NCI-H1694 treated with DMSO at 0.1 percent for 48 hours (cell line): ENCODE measurements around the gene KIF7.
"Not testable (repeated sequence)": the region's sequence is repeated elsewhere in the genome, so short reads cannot be mapped to it uniquely, and the experiment has no call there.

ENCODE experiments used
- DNase-seq: peaks from one replicate; lab custom pipeline; 2025; lab: John Stamatoyannopoulos, UW

The KIF7 gene, protein sequence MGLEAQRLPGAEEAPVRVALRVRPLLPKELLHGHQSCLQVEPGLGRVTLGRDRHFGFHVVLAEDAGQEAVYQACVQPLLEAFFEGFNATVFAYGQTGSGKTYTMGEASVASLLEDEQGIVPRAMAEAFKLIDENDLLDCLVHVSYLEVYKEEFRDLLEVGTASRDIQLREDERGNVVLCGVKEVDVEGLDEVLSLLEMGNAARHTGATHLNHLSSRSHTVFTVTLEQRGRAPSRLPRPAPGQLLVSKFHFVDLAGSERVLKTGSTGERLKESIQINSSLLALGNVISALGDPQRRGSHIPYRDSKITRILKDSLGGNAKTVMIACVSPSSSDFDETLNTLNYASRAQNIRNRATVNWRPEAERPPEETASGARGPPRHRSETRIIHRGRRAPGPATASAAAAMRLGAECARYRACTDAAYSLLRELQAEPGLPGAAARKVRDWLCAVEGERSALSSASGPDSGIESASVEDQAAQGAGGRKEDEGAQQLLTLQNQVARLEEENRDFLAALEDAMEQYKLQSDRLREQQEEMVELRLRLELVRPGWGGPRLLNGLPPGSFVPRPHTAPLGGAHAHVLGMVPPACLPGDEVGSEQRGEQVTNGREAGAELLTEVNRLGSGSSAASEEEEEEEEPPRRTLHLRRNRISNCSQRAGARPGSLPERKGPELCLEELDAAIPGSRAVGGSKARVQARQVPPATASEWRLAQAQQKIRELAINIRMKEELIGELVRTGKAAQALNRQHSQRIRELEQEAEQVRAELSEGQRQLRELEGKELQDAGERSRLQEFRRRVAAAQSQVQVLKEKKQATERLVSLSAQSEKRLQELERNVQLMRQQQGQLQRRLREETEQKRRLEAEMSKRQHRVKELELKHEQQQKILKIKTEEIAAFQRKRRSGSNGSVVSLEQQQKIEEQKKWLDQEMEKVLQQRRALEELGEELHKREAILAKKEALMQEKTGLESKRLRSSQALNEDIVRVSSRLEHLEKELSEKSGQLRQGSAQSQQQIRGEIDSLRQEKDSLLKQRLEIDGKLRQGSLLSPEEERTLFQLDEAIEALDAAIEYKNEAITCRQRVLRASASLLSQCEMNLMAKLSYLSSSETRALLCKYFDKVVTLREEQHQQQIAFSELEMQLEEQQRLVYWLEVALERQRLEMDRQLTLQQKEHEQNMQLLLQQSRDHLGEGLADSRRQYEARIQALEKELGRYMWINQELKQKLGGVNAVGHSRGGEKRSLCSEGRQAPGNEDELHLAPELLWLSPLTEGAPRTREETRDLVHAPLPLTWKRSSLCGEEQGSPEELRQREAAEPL (N-terminal part only)

GRCh38 chr15:89654847-89655805 lies at the start of gene KIF7:
TSS of gene KIF7 (minus strand) at chr15:89655467. CDS start at chr15:89652930, 2,537 bp downstream.
- DNase-seq = peak; percentile 15

- DNase-seq = no peak
Measured at GRCh38 chr15:89704411-89704810, 49.1 kb upstream of the KIF7 start.

DNA sequence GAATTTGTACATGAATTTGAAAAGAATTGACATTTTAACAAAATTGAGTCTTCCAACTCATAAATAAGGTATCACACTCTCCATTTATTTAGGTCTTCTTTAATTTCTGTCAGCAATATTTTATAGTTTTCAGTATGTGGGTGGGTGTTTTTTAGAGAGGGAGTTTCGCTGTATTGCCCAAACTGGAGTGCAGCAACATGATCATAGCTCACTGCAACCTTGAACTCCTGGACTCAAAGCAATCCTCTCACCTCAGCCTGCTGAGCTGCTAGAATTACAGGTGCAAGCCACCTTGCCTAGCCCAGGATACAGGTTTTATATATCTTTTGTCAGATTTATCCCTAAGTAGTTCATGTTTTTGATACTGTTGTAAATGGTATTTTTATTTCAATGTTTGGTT lies 39.9 kb upstream of the KIF7 start:
- DNase-seq = no peak

- DNase-seq = no peak
Measured at GRCh38 chr15:89693696-89694095, 38.4 kb upstream of the KIF7 start.

DNA sequence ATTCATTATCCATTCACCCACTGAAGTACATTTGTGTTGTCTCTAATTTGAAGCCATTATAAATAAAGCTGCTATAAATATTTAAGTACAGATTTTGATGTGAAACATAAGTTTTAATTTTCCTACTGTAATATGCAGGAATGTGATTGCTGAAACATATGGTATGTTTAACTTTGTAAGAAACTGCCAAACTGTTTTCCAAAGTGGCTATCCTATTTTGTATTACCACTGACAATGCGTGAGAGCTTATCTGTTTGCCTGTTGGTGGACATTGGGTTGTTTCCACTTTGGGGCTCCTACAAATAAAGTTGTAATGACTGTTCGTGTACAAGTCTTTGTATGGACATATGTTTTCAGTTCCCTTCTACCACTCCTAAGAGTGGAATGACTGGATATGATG lies 37.8 kb upstream of the KIF7 start:
- DNase-seq = no peak

DNA sequence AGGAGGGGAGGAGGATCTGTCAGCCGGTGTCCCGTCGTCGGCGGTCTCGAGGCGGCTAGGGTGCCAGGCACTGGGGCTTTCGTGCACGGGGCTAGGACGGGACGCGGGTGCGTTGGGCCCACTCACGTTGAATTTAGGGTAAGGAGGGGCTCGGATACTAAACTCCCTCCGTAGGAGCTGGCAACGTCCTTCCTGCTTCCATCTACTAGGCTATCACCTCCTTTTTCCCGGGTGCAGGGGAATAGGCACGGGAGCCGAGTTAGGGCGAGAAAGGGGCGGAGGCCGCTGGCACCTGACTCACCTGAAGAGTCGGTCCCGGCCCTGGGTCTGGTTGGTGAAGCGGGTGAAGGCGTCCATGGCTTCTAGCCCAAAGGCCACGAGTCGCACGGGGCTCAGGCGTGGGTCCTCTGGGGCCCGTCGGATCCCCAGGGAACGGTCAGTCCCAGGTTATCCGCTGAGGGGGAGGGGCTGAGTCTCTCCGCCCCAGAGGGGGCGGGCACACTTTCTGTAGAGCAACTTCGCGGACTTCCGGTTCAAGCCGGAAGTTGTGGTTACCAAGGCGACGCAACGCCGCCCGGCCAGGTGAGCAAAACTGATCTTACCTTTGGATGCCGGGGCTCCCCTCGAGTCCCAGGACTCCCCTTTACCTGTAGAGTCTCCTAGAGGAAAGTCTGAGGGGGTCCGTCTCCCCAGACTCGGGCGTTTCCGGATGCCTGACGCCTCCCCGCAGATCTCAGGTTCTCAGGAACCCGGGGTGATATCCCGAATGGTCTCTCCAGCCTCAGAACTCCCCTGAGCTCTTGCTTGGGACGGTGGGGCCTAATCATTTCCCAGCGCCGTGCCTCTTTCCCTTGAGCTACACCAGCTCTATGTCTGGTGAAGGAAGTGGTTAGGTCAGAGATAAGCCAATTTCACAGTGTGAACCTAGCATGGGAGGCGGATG lies 35.3 kb upstream of the KIF7 start, which contains the start of the genes PEX11A and WDR93:
Gene PEX11A (minus strand): TSS at position 479 of the 943 bp plus-strand sequence. CDS start 122 bp downstream, at position 357.
Gene WDR93 (plus strand): TSS at position 536 of the 943 bp plus-strand sequence. CDS start 10,936 bp downstream, outside the sequence.
- peak; percentile 4 for DNase-seq

DNA sequence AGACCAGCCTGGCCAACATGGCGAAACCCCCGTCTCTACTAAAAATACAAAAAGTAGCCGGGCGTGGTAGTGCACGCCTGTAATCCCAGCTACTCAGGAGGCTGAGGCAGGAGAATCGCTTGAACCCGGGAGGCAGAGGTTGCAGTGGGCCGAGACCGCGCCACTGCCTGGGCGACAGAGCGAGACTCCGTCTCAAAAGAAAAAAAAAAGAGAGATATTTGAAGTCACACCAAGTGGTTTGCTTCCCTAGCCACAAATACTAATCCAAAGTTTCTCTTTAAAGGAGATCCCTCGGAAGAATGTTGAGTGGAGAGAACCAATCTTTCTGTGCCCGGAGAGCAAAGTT lies 34.6 kb upstream of the KIF7 start:
- DNase-seq = not testable (repeated sequence)

- no peak for DNase-seq
Measured at GRCh38 chr15:89686522-89686921, 31.3 kb upstream of the KIF7 start.

DNA sequence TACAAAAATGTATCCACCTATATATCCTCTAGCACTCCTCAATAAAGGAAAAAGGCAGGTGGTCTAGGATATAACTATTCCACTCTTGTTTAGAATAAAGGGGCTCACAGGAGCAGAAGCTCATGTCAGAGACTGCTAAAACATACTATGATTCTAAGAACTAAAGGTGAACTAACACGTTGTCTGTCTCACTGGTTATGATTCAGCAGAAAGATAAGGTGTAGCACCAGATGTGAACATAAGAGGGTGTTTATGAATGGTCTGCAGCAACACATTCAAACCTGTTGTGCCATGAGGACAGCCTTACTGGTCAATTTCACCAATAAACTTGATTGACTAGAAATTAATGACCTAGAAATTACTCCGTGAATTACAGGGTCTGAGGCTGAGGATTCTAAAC lies 30.7 kb upstream of the KIF7 start:
- no peak for DNase-seq

DNA sequence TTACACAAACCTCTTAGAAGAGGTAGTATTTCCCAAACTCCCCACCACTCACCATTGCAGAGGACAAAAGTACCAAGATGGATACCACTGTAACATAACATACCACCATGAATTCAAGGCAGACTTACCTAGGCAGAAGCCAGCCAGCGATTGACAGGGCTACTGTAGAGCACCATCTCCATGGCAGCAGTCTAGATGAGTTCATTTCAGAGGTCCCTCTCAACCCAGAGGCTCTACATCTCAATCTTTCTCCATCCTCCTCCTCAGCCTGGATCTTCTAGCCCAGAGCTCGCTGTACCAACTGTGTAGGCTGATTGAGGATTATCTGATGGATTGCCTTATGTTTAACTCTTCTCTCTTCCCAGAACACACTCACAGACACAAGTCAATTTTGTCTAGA lies 25.9 kb upstream of the KIF7 start:
- no peak for DNase-seq

GRCh38 chr15:89680282-89680873 lies 25.1 kb upstream of the KIF7 start:
- no peak for DNase-seq

DNA sequence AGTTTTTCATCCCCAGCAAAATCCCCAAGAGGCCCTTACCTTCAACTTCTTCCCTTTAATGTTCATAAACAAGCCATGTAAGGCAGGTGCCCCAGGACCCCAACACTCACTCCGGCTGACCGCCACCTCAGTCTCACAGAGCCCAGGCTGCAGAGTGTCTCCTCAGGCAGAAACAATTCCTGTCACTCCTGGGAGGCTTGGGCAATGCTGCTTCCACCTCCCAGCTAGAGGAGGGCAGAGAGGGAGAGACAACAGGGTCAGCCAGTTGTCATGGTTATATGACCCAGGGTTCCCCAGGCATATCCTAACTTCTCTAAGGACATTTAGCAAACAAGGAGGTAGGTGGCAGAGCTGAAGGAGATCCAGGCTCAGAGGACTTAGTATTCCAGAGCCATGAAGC lies 23.9 kb upstream of the KIF7 start, which contains the start of gene PLIN1:
Gene PLIN1 (minus strand): TSS at position 156 of the 400 bp plus-strand sequence. CDS start 1,878 bp downstream, outside the sequence.
- DNase-seq = no peak

- no peak for DNase-seq
Measured at GRCh38 chr15:89677381-89677780, 22.1 kb upstream of the KIF7 start.

DNA sequence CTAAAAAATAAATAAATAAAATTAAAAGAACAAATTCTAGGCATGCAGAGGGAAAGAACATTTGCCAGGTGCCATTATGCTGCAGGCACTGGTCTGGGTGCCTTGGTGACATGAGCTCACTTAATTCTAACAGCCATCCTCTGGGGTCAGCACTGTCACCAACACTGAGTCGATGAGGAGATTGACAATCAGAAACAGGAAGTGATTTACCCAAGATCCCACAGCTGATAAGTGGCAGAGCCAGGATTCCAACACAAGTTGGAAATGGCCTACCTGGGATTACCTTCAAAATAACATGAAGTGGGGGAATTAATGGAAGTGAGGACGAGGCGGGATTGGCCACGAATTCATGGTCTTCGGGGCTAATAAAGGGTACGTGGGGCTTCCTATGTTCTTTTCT lies 20.3 kb upstream of the KIF7 start:
- no peak for DNase-seq

GRCh38 chr15:89674526-89674925 lies 19.3 kb upstream of the KIF7 start:
- no peak for DNase-seq

GRCh38 chr15:89673165-89673512 lies 17.9 kb upstream of the KIF7 start:
- no peak for DNase-seq

- no peak for DNase-seq
Measured at GRCh38 chr15:89672221-89673164, 17.2 kb upstream of the KIF7 start.

DNA sequence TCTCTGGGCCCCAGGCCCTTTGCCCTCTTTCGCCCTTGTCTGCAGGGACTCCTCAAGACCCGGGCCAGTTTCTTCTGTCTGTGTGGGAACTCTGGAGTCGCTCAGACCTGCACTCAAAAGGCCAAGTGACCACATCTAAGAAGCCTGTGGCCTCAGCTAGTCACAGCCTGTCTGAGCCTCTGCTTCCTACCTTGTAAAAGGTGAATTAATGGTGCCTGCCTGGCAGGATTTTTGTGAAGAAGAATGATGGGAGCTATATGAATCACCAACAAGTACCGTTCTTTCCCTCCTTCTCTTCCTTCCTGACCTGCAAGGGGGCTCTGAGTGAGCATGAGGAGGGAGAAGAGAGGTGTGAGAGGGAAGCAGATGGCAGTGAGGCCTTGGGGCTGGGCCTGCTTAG lies 16.4 kb upstream of the KIF7 start:
- no peak for DNase-seq
